NT2/D1 (cell line): ENCODE measurements around the gene SEZ6.

Experiments used
- DNase-seq: peaks from one replicate; pipeline ENCODE4 v3.0.0-alpha.2; 2011; ENCODE audit warnings: low read depth, low spot score
- H3K27me3 ChIP-seq: 2 replicates; pipeline ENCODE4 v1.6.0; 2011; ENCODE audit warnings: mild to moderate bottlenecking; ENCODE audit not compliant: insufficient read length, insufficient read depth
- H3K36me3 ChIP-seq: 2 replicates; pipeline ENCODE4 v1.6.1; 2011; ENCODE audit warnings: mild to moderate bottlenecking, low read length, mixed read lengths; ENCODE audit not compliant: insufficient read depth, insufficient read length
- H3K4me1 ChIP-seq: 2 replicates; pipeline ENCODE4 v1.5.1; 2011; ENCODE audit not compliant: insufficient read depth, insufficient read length
- H3K4me3 ChIP-seq: 2 replicates; pipeline ENCODE4 v1.5.1; 2011; ENCODE audit warnings: low read depth; ENCODE audit not compliant: insufficient read length
- H3K9ac ChIP-seq: 2 replicates; pipeline ENCODE4 v1.6.0; 2011; ENCODE audit warnings: low read depth; ENCODE audit not compliant: insufficient read length
- H3K9me3 ChIP-seq: 2 replicates; pipeline ENCODE4 v1.5.1; 2011; ENCODE audit warnings: mild to moderate bottlenecking, low read length; ENCODE audit not compliant: insufficient read depth
- SUZ12 ChIP-seq: IDR thresholded peaks from 2 replicates; pipeline ENCODE4 v1.6.1; 2011; ENCODE audit not compliant: insufficient read length, insufficient read depth; ENCODE audit errors: extremely low read depth
- YY1 ChIP-seq: IDR thresholded peaks from 2 replicates; pipeline ENCODE4 v1.6.1; 2011; ENCODE audit not compliant: insufficient read length, insufficient read depth
- ZNF274 ChIP-seq: IDR thresholded peaks from 2 replicates; pipeline ENCODE4 v1.6.1; 2011; ENCODE audit warnings: mild to moderate bottlenecking, low read depth, low read length

The SEZ6 gene

GRCh38 chr17:28972437-28972836 is 33.4 kb downstream of the SEZ6 start:
- Histone ChIP-seq H3K9me3 (no peaks in the 10 kb centered on the region), H3K4me1 (peaks cover 12% of the 10 kb centered on the region)

GRCh38 chr17:28970879-28971278 is 35.0 kb downstream of the SEZ6 start:
- no peak for TF ChIP-seq ZNF274
- no peak for TF ChIP-seq YY1
- TF ChIP-seq SUZ12: no peak
- Histone ChIP-seq H3K9me3 (no peaks in the 10 kb centered on the region), H3K4me1 (peaks cover 12% of the 10 kb centered on the region), H3K4me3 (no peak overlapping the region), H3K9ac (no peak overlapping the region), H3K27me3 (no peaks in the 10 kb centered on the region), H3K36me3 (no peaks in the 10 kb centered on the region)
- no peak for DNase-seq

More at GRCh38 chr17:28972437-28972836, 33.4 kb downstream of the SEZ6 start:
- Histone ChIP-seq H3K4me3 (no peak overlapping the region), H3K9ac (no peak overlapping the region), H3K27me3 (peaks cover 4% of the 10 kb centered on the region), H3K36me3 (no peaks in the 10 kb centered on the region)
- TF ChIP-seq YY1: no peak
- TF ChIP-seq SUZ12: no peak
- TF ChIP-seq ZNF274: no peak
- no peak for DNase-seq

DNA sequence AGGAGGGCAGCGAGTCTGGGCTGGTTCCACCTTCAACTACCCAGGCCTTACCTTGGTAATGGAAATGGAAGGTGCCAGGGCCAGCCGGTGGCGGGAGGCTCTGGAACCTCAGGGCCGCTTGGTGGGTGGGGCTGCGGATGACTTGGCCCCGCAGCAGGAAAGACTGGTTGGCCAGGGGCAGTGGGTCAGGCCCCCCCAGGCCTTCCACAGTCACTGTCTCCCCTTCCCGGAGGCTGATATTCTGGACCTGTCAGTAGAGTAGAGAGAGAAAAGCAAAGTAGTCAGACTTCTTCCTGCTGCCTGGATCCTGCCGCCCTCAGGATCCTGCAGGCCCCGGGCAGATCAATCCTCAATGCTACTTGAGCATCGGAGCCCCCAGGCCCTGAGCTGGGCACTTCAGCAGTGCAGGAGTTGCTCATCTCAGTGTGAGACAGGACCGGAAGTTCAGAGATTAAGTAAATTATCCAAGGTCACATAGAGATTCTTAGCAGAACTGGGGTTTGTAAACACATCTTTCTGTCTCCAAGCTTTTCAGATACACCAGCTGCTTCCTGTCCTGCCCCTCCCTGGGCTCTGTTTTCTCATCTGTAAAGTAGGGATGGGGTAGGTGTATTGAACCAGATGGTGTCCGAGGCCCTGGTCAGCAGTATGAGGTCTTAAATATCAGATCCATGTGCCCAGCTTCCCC is 36.0 kb downstream of the SEZ6 start:
- H3K9ac ChIP-seq: no peak overlapping the region
- H3K9me3 ChIP-seq: no peaks in the 10 kb centered on the region
- no peaks in the 10 kb centered on the region for H3K27me3 ChIP-seq
- H3K4me3 ChIP-seq: no peak overlapping the region
- peaks cover 12% of the 10 kb centered on the region for H3K4me1 ChIP-seq
- TF ChIP-seq ZNF274: no peak
- TF ChIP-seq SUZ12: no peak
- no peak for TF ChIP-seq YY1
- no peak for DNase-seq
- no peaks in the 10 kb centered on the region for H3K36me3 ChIP-seq

GRCh38 chr17:28968914-28969295 is 36.9 kb downstream of the SEZ6 start:
- TF ChIP-seq SUZ12 (no peak), YY1 (no peak), ZNF274 (no peak)
- no peaks in the 10 kb centered on the region for H3K27me3 ChIP-seq
- H3K4me3 ChIP-seq: no peak overlapping the region

DNA sequence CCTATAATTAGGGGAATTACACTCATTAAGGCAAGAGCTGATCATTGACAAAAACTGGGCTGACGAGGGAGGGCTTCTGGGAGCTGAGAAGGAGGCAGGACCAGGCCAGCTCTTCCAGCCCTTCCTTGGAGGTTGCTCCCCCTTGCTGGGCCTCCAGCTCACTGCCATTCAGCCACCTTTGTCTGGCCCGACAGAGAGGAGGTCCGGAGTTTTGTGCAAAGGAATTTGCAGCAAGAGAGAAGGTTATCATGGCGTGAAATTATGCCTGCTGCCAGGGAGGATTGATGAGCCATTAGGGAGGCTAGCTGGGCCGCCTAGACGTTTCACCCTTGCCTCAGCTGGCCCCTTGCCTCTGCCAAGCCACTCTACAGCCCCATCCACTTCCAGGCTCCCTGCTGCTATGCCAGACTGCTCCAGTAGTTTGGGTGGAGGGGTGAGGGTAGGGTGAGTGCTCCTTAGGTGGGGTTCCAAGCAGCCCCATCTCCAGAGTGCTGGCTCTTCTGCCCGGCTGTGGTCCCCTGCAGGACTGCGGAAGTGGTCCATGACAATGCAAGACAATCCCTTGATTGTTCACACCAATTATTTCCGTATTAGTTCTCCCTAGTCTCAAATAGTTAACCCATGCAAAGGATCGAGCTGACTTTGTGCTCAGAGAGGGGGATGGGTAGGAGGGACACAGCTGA is 37.5 kb downstream of the SEZ6 start:
- Histone ChIP-seq H3K36me3 (no peaks in the 10 kb centered on the region), H3K9ac (peak overlapping the region; percentile 46), H3K27me3 (no peaks in the 10 kb centered on the region), H3K9me3 (no peaks in the 10 kb centered on the region), H3K4me1 (peaks cover 12% of the 10 kb centered on the region), H3K4me3 (no peak overlapping the region)
- TF ChIP-seq SUZ12 (no peak), YY1 (no peak), ZNF274 (no peak)
- no peak for DNase-seq

More at GRCh38 chr17:28968914-28969295, 36.9 kb downstream of the SEZ6 start:
- H3K4me1 ChIP-seq: peaks cover 12% of the 10 kb centered on the region
- DNase-seq: no peak
- no peak overlapping the region for H3K9ac ChIP-seq
- no peaks in the 10 kb centered on the region for H3K36me3 ChIP-seq
- H3K9me3 ChIP-seq: no peaks in the 10 kb centered on the region

GRCh38 chr17:28967221-28968135 is 38.4 kb downstream of the SEZ6 start:
- DNase-seq: no peak
- no peaks in the 10 kb centered on the region for H3K27me3 ChIP-seq
- peaks cover 15% of the 10 kb centered on the region for H3K4me1 ChIP-seq
- no peak overlapping the region for H3K9ac ChIP-seq
- no peaks in the 10 kb centered on the region for H3K36me3 ChIP-seq
- H3K4me3 ChIP-seq: no peak overlapping the region
- H3K9me3 ChIP-seq: no peaks in the 10 kb centered on the region
- no peak for TF ChIP-seq SUZ12
- no peak for TF ChIP-seq ZNF274
- TF ChIP-seq YY1: no peak

DNA sequence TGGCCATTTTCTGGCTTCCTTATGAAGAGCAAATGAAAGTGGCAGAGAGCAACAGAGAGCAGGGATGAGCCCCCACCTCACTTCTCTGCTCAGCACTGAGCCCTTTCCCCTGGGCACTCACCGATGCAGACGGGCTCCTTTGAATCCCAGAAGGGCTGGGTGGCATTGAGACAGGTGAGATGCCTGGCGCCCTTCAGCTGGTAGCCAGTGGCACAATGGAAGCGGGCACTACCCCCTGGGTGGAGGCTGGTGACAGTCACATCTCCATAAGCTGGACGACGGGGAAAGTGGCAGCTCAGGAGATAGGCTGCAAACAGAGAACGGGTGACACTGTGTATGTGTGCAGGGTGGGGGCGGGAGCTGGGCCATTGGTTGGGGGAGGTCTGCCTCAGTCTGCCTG is 42.0 kb downstream of the SEZ6 start:
- H3K27me3 ChIP-seq: no peaks in the 10 kb centered on the region
- no peak overlapping the region for H3K4me3 ChIP-seq
- no peak for DNase-seq
- no peaks in the 10 kb centered on the region for H3K9me3 ChIP-seq
- H3K4me1 ChIP-seq: peaks cover 11% of the 10 kb centered on the region
- TF ChIP-seq ZNF274: no peak
- H3K9ac ChIP-seq: no peak overlapping the region
- H3K36me3 ChIP-seq: peaks cover 4% of the 10 kb centered on the region
